Stimulated activated CD8-positive, alpha-beta memory T cell treated with anti-CD3 and anti-CD28 coated beads, Interleukin-4, amount 100 ng/mL, for 24 hours (primary cell): Measurements from ENCODE around the gene CEP85L.

Source experiments
- DNase-seq: peaks from one replicate; pipeline ENCODE4 v3.0.0-alpha.2; 2020; ENCODE audit warnings: low read depth

Gene CEP85L

DNA sequence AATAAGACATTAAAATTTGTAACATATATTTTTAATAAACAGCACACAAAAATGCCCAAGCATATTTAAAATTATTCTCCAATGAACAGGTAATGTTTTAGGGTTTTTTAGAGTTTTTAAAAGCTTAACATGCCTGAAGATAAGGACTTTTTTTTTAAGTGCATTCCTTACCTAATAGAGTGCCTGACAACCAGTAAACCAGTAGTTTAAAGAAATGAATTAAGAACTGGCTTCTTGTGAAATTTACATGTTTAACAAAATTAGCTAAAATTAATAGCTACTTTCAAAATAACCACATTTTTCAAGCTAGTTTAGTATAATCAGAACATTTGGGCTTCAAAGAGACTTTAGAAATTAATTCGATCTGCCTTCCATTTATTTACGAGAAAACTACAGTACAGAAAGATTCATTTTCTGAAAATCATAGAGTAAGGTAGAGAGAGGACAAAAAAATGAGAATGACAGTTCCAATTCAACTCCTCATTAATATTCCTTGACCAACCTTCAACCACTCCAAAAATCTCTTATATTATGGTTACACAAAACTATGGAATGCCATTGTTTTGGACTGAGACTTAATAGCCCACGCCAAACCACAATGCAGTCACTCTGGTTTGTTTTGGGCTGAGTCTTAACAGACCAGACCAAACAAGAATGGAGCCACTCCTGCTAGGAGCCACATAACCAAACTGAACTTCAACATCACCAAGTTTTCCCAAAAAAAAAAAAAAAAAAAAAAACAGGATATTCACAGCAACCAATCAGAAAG, 109.0 kb downstream of the CEP85L start:
- no peak for DNase-seq

DNA sequence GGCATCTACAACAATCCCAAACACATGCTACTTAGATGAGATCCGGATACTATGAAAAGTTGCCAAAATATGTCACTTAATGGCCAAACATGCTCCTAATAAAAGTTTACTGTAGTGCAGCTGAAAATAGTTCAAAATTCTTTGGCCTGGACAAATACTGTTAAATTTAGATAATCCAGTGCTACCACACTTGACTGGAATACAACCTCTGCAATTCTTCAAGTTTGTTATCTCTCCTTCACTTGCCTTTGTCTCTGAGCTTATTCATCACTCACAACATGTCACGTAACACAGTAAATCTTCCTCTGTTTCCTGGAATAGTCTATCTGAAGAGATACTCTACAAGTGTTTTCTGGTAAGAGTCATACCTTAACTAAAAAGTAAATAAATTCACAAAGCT, 113.8 kb downstream of the CEP85L start:
- DNase-seq: no peak

DNA sequence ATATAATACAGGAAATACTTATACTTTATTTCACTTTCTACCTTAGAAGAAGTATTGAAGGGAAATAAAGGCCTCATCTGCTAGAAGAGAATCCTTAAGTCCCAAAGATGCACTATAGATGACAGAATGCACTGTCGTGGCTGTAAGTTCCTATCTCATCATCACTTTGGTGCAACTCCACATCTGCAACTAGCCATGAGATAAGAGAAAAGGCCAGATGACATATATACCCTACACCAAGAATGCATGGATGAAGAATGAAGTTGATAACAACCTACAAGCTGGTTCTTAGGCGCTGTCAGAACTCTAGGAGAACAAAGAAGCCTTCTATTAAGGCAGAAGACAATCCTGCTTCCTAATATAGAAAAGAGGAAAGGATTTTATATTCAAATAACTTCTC, 114.9 kb downstream of the CEP85L start:
- DNase-seq: no peak

DNA sequence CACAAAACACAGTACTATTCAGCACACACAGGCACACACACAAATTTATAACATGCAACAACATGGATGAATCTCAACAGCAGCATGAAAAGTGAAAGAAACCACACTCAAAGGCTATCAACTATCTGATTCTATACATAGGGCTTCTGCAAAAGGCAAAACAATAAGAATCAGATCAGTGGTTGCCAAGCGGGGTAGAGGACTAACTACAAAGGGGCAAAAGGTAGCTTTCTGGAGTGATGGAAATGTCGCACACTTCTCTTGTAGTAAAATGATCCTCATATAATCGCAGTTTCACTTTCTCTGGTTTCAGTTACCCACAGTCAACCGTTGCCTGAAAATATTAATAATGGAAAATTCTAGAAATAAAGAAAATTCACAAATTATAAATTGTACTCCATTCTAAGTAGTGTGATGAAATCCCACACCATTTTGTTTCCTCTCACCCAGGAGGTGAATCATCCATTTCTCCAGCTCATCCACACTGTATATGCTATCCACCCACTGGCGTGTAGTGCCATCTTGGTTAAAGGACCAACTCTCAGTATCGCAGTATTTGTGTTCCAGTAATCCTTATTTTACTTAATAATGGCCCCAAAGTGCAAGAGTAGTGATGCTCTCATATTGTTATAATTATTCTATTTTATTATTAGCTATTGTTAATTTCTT, 116.1 kb downstream of the CEP85L start:
- DNase-seq: no peak

DNA sequence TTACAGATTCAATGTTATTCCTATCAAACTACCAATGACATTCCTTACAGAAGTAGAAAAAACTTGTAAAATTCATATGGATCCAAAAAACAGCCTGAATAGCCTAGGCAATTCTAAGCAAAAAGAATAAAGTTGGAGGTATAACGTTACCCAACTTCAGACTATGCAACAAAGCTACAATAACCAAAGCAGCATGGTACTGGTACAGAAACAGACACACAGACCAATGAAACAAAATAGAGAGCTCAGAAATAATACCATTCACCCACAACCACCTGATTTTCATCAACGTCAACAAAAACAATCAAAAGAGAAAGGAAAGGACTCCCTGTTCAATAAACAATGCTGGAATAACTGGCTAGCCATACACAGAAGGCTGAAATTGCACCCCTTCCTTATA, 120.4 kb downstream of the CEP85L start:
- DNase-seq: no peak

DNA sequence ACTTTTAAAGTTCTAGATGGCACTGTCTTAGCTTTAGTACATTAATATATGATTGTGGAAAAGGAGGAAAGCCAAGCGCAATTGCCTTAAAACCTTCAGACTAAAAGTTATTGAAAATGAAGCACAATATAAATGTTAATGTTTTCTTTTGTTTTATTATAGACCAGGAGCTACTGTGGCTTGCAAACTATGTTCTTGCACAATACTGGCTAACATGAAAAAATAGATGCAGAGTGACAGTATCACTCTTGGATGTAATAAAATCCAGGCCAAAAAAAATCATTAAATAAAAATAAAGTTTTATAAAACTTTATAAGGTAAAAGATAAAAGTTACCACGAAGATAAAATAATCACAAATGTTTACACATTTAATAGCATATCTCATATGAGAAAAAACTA, 121.6 kb downstream of the CEP85L start:
- no peak for DNase-seq

DNA sequence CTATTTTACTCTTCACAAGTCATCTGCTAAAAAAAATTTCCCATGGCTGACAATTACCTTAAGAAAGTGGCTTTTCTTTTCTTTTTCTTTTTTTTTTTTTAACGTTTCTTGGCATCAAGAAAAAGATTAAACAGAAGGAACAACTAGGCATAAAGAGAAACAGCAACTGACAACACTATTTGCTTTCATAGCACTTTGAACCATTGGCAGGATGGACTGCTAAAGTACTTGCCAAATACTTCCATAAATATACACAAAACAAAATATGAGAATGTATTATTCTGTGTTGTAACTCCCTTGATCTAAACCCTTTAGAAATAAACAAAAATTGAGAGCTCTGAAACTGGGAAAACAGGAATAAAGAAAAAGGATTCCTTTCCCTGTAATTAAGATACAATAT, 123.3 kb downstream of the CEP85L start:
- no peak for DNase-seq

DNA sequence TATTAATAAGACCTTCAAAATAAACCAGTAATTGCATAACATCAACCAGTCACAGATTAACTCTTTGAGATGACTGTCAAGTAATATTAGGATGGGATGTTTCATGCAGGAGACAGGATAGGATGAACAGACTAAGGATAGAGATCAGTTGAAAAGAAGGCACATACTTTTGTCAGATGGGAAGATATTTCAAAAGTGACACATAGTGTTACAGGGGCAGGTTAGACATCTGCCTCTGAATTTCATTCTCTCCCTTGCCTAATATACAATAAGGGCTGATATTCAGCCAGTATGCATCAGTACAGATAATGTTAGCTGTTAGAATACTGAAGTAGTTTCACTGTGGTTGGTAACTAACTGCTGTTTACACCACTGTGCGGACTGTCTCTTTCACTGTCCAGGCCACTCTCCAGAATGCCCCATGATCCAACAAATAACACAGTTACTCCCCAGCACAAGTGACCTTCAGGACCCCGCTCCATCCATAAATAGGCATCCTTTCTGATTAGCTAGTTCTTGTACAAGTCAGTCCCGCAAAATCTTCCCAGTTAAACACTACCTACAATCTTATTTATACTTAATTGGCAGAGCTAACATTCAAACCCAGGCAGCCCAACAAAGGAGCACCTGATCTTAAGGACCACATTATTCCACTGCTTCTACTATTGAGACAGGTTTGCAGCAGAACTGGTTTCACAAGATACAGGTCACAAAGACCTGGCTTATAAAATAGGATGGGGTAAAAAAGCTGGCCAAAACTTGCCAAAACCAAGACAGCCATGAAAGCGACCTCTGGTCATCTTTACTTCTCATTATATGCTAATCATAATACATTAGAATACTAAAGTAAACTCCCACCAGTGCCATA, 125.2 kb downstream of the CEP85L start:
- no peak for DNase-seq

DNA sequence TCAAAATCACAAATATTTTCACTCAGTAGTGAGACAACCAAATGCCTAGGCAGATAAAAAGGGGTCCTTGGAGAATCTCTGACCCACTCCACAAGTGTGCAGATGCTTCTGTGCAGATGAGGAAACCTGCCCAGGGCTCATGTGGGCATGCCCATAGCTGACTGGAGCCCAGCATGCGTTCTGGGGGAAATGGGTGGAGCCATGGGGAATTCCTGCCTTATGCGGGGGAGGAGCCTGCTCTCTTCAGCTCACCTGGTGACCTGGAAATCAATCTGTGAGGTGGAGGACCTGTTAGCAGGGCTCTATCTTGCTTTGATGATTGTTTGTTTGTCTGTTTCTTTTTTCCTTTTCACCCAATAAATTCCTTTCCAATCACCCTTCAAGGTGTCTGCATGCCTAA, 126.7 kb downstream of the CEP85L start:
- no peak for DNase-seq

DNA sequence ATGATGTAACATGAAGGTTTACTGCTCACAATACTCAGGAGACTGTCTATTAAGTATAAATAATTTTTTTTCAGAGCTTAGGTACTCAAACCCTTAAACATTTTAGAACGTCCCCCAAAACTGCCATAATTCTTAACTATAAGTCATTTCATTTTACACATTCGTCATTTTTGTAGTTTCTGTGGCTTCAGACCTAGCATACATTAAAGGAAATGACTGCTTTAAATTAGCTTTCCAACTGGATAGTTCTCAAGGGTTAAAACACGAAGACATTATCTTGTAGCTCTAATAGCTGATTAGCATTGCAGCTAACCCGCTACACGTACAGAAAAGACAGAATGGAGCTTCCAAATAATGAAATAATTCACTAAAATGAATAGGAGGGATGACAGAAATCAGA, 128.2 kb downstream of the CEP85L start:
- no peak for DNase-seq

DNA sequence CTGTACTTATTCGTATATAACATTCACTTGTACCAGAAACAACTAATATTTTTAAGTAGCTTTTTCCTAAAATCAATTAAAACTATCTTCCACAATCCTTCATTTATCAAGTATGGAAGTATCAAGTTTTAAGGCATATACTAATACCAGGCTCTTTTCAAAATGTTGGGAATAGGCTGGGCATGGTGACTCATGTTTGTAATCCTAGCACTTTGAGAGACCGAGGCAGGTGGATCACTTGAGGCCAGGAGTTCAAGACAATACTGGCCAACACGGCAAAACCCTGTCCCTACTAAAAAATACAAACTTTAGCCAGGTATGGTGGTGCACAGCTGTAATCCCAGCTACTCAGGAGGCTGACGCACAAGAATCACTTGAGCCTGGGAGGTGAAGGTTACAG, 129.0 kb downstream of the CEP85L start:
- no peak for DNase-seq

DNA sequence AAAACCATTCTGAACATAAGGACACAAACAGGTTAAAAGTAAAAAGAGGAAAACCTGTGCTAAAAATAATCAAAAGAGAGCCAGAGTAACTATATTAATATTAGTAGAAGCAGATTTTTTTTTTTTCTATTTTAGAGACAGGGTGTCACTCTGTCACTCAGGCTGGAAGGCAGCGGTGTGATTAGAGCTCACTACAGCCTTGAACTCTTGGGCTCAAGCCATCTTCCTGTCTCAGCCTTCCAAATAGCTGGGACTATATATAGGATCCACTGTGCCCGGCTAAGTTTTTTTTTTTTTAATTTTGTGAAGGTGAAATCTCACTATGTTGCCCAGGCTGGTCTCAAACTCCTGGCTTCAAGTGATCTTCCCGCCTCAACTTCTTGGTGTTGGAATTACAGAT, 136.7 kb downstream of the CEP85L start:
- DNase-seq: no peak

DNA sequence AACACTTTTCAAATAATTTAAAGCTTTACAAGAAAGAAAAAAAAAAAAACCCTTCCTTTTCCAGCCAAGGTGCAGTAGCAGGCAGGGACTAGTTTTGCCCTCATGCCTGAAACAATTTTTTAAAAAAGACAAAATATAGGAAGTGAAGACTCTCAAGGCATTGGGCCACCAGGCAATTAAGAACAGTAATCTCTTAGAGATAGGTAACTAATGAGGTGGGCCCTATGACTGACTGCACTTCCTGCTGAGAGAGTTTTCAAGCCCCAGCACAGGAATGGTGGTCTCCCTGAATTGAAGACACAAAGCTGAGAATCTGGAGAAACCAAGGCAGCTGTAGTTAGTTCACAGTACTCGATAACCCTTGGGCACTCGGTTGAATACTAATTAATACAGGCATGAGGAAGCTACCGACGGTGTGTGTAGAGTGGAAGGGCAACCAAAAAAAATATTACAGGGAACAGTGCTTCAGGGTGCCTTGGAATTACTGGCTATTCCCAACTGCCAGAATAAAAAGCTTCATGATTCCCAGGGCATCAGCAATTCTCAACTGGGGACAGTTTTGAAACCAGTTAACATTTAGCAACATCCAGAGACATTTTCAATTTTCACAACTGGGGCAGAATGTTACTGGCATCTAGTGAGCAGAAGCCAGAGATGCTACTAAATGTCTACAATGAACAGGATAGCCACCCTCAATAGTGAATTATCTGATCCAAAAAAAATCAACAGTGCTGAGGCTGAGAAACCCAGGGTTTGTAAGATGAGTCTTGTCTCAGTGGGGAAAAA, 139.3 kb downstream of the CEP85L start:
- no peak for DNase-seq

DNA sequence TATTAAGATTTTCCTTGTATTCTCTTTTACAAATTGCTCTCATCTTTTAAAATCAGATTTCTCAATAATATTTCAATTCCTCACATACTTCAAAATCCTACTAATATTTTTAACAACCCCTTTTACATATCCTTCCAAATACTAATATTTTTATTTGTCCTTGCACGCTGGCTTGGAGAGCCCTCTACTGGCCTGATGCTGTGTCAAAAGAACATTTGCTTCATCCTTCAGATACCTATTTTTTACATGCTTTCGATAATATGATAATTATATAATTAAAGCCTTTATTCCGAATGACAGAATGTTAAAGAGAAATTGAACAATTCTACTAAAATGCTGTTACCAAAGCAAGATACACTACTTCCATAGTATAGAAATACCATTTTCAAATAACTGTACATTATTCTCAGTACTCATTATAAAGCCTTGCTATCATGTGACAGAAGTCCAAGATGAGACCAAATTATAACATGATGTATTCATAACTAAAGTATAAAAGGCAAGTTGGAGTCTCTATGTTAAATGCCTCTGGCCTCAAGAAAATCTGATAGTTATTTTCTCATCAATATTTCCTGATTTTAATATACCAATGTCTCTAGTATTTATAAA, 142.3 kb downstream of the CEP85L start:
- DNase-seq: no peak

DNA sequence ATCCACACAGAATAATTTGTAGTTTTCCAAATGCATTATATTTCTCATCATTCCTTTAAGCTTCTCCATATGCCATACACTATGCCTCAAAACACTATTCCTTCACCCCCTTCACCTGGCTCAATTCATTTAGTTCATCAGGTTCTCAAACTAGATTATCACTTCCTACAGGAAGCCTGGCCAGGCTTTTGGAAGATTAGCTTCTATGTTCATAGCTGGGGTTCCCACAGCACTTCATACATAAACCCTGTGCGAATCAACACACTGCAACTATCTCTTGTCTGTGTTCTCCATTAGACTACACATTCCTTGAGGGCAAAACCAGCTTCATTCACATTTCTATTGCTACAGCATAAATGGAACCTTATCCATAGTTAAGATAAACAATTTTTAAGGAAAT, 143.8 kb downstream of the CEP85L start:
- DNase-seq: no peak

DNA sequence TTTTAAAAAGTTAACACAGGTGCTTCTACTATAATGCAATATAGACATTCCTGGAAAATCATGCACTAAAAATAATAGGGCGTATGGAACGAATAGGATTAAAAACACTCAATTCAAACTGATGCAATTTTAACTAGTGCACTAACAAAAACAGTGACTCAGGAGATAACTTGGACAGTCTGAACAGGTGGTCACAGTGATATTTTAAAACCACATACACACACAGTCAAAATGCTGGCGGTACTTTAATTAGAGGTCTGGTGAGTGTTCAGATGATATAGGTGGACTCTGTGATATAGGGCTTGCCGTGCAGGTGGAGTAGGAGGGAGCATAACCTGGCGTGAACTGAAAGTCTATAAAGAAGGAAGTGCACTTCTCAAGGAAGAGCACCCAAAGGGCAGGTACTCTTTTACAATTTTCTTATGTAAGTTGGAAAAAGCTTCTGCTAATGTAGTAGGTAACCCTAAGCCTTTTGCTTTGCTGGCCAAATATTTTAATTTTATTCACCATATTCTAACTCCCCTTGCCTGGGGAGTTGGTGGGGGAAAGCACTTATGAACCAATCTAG, 145.2 kb downstream of the CEP85L start:
- DNase-seq: no peak

DNA sequence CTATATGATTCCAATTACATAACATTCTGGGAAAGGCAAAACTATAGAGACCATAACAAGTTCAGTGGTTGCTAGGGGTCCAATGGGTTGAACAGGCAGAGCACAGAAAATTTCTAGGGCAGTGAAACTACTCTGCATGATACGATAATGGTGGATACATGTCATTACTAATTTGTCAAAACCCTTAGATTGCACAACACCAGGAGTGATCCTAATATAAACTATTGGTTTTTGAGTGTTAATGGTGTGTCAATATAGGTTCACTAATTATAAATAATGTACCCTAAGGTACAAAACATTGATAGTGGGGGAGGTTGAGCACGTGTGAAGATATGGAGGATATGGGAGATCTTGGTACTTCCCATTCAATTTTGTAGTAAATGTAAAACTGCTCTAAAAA, 145.7 kb downstream of the CEP85L start:
- DNase-seq: no peak

DNA sequence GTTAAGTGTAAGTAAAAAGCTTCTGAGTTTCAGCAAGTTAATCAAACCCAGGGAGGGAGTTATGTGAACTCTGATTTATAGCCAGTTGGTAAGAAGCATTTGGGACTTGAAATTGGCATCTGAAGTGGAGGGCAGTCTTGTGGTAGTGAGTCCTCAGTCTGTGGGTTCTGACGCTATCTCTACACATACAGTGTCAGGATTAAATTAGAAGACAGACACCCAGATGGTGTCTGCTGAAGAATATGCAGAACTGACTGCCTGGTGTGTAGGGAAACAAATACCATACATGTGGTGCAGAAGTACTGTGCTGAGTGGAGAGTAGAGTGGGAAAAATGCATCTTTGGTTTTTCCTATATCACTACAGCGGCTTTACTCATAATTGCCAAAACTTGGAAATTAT, 146.8 kb downstream of the CEP85L start:
- no peak for DNase-seq

DNA sequence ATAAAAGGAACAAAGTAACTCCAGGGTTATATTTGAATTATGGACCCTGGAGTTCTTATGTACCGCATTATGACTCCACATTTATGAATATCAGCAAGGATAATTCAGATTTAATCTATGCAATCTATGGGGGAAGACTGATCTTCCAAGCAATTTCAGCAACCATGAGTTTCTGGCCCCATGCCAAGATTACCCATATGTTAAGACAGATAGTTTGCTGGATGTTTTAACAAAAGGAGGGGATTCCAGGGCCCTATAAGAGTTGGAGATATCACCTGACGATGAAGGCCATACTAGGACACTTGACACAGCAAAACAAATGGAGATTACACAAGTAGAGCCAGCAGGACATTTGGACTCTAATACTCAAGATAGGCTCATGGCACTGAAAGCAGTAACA, 149.2 kb downstream of the CEP85L start:
- no peak for DNase-seq

DNA sequence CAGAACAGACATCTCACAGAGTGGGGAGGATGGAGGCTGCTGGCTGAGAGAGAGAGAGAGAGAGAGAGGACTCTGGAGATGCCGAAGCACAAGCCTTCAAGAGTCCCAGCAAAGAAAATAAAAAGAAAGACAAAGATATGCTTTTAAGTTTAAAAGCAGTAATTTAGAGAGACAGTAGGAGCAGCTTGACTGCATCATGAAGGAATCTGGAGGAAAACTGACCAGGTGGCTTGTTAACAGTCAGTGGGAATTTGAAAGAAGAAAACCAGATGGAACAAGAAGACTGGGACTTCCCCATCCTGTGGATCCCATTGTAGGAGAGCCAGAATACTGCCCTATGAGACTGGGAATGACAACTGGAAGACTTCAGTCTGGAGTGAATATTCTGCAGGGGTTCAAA, 149.6 kb downstream of the CEP85L start:
- no peak for DNase-seq

DNA sequence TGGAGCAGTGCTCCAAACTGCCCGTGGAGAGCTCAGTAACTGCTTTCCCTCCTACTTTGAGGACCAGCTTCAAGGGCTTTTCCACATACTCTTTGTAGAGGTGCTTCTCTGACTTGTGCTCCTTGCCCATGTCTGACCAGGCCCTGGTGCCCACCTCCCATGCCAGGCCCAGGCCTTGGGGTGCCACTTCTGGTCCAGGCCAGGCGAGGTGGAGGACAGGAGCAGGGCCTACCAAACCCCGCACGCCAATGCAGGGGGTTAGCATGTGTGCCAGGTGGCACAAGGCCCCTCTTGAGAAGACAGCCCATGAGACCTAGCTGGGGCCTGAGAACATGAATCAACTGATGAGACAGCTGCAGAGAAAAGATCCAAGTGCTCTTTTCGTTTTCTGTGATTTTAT, 150.3 kb downstream of the CEP85L start:
- DNase-seq: no peak
